ENCODE results near the gene SLC22A17. TPM values are rescaled to one million over a fixed set of nuclear protein-coding genes. Genes with fewer than 3 reads are reported as not detected.

Gene SLC22A17
- total RNA-seq, 1 donor from 2014 or later = 3.7 TPM

DNA sequence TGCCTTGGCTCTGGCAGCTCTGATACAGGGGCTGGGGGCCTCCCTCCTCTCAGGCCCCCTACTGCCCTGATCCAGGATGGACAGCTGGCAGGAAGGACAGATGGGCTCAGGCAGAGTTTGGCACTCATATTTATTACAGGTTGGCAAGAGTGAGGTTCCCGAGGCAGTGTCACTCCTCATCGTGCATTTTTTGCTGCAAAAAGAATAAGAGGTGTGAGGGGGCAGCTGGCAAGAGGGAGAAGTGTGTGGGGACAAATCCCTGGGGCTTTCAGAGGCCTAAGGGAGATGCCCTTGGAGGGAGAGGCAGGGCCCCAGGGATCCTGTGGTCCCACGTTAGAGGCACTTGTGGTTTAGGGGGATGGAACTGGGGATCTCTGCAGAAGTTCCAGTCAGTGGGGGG lies 29.2 kb upstream of the SLC22A17 start:
- DNase-seq = no peak

DNA sequence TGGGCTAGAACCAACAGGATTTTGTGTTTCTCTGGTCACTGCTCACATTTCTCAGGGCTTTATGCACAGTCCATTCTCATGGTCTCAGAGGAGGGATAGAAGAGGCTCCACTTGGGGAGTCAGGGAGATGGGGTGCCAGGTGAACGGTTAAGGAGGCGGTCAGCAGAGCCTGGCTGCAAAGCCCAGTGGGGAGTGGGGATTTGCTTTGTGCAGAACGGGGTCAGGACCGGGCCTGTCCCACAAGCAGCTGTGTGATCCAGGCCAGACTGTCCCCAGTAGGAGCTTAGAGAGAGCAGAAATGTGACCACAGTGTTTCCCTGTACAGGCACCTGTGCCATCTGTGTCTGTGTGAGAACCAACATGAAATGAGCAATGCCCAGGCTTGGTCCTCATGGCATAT lies 28.3 kb upstream of the SLC22A17 start:
- no peak for DNase-seq

DNA sequence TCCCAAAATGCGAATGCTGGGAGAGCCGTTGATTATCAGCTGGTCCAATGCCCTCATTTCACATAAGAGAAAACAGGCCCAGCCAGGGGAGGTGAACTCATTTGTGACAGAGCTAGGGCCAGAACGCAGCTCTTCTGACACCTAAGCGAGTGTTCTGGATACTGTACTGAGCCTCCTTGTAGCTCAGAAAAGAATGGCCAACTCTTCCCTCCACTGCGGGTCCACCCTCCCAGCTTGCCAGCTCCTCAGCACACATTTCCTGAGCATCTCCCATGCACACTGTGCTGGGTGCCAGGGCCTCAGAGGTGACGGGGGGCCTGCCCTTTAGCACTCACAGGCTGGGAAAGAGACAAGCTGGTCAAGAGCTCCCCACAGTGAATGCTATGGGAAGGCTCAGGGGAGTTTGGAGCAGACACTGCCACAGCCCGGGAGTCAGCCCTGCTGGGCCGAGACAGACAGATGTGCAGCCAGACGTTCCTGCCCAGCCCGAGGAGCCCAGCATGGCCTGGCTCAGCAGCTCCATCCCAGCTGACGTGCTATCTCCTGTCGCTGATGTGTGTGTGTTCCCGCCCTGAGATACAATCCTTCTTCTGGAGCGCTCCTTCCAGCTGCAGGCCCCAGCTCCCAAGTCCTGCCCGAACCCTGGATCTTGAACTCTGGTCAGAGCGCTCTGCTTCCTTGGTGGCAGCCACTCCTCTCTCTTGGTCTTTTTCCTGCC lies 27.7 kb upstream of the SLC22A17 start:
- no peak for DNase-seq

DNA sequence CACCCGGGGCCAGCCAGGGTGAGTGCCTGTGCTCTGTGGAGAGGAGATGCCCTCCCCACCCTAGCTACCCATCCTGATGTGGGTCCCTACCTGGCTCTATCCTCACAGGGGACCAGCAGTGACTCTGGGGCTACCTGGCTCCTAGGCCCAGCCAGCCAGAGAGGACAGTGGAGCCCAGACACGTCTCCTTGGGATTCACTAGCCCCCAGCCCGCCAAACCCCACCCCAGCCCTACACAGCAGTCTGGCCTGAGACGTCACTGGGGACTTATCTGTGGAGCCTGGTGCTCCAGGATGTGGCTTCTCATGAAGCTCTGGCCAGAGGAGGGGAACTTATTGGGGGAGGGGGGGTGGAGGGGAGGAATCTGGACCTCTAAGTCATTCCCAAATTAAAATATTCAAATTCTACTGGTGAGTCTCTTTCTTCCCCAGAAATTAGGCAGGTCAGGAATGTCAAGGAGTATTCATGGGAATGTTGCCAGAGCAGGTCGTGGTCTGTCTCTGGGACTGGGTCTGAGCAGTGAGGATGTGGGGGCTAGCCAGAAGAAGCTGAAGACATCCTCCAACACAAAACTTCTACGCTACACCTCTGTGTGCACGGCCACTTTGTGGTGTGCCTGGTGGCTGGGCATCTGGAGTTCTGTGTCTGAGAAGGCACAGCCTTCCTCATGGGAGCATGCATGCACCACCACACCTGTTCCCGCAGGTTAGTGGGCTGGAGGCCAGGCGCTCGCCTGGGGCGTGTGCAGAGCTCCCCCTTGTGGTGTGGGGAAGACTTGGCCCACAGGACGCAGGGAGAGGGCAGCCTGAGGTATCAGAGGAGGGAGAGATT lies 26.9 kb upstream of the SLC22A17 start:
- peak; percentile 67 for DNase-seq

DNA sequence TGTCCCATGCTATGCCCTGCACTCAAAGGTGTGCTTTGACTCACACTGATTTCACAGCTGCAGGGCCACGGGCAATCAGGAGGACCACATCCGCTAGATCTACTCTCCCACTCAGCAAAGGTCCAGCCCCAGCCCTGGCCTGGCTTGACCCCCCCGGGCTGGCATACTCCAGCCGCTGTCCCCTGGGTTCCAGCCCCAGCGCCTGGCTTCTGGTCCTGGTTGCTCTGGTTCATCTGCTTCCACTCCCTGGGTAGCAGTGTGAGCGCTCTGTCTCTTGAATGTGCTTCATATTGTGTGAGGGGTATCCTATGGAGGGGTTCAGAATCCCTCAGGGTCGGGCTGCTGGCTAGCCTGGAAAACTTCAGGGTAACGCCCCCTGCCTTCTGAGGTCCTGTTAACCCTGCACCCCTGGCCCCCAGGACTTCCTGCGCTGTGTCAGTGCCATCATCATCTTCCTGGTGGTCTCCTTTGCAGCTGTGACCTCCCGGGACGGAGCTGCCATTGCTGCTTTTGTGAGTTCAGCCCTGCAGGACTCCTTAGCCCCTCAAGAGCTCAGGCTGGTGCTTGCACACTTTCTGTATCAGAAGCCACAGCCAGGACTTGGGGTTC lies 26.0 kb upstream of the SLC22A17 start:
- no peak for DNase-seq

DNA sequence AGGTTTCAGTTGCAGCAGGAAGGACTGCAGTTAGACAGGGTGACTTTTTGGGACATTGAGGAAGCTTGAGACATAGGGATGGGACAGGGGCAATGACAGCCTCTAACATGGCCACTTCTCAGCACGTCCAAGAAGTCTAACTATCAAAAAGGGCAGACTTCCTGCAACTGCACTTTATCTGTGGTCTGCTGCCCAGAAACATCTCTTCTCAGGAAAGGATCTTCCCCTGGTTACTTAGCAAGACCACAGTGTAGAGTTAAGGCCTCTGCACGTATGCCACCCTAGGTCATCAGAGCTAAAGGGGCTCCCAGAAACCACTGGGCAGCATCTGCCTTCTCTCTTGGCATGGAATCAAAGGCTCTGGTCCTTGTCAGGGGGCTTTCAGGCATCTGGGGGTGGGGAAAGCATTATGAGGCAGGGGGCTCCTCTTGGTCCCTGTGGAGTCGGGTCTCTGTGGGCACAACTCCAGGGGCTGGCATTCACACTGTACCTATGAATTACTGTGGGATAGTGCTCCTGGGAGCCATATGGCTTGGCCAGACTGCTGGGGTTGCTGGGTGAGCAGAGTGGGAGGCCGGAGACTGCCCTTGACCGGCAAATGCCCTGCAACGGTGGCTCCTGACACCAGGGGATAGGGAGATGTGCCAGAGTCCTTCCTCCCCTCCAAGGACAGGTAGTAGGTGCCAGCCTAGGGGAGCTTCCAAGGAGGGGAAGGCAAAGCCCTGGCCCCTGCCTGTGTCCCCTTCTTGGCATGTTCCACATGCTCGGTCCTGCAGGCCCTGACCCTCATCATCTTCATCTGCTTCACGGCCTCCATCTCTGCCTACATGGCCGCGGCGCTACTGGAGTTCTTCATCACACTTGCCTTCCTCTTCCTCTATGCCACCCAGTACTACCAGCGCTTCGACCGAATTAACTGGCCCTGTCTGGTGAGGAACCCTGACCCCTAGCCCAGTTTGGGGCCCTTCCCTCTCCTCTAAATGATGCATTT lies 25.2 kb upstream of the SLC22A17 start:
- DNase-seq = no peak

DNA sequence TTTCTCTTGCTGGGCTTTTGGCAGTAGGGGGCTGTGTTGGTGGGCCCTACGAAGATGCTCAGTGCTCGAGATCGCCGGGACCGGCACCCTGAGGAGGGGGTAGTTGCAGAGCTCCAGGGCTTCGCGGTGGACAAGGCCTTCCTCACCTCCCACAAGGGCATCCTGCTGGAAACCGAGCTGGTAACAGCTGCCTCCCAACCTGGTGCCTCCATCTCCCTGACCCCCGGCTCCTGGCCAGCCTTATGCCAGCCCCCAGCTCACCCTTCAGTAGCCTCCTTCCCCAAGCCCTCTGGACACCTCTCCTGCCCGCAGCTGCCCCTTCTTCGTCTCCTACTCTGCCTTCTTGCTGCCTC lies 24.5 kb upstream of the SLC22A17 start:
- no peak for DNase-seq

DNA sequence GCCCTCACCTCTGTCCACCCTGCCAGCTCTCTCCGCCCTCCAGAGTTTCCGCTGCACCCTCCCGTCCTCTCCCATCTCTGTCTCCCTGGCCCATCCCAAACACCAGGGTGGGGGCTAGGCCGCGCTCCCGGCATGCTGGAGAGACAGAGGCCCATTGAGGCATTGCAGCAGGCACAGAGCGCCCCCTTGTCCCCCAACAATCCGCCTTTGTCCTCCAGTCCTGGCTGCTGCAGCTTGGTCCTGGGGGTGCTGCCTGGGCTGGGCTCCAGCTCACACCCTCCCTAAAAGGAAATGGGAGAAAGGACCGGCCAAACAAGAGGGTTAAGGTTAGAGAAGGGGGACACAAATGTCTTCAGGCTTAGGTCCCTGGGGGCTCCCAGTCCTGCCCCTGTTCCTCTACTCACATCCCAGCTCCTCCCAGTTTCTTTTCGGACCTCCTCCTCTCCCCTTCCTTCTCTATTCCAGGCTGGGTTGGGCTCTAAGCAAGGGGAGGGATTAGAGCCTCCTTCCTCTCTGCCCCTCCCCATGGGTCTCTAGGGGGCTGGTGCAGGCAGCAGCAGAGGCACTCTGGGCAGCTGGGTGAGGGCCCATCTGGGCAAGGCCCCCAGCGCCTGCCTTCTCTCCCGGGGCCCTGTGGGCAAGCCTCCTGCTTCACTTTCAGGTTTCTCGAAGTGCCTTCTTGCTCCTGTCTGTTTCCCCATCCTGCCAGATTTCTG lies 24.0 kb upstream of the SLC22A17 start, which contains the start of gene CMTM5:
Gene CMTM5 (plus strand): TSS at position 565 of the 716 bp plus-strand sequence. CDS start 206 bp downstream, outside the sequence.
- DNase-seq = no peak

DNA sequence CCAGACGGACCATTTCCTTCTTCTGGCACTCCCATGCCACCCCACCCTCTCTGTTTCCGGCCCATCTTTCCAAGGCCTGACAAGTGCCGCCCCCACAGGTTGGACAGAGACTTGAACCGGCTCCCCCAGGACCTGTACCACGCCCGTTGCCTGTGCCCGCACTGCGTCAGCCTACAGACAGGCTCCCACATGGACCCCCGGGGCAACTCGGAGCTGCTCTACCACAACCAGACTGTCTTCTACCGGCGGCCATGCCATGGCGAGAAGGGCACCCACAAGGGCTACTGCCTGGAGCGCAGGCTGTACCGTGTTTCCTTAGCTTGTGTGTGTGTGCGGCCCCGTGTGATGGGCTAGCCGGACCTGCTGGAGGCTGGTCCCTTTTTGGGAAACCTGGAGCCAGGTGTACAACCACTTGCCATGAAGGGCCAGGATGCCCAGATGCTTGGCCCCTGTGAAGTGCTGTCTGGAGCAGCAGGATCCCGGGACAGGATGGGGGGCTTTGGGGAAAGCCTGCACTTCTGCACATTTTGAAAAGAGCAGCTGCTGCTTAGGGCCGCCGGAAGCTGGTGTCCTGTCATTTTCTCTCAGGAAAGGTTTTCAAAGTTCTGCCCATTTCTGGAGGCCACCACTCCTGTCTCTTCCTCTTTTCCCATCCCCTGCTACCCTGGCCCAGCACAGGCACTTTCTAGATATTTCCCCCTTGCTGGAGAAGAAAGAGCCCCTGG lies 23.0 kb upstream of the SLC22A17 start:
- no peak for DNase-seq

DNA sequence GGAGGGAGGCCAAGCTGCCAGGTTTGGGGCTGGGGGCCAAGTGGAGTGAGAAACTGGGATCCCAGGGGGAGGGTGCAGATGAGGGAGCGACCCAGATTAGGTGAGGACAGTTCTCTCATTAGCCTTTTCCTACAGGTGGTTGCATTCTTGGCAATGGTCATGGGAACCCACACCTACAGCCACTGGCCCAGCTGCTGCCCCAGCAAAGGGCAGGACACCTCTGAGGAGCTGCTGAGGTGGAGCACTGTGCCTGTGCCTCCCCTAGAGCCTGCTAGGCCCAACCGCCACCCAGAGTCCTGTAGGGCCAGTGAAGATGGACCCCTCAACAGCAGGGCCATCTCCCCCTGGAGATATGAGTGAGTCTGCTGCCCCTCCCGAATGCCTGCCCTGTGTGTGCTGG lies 20.4 kb upstream of the SLC22A17 start:
- no peak for DNase-seq

DNA sequence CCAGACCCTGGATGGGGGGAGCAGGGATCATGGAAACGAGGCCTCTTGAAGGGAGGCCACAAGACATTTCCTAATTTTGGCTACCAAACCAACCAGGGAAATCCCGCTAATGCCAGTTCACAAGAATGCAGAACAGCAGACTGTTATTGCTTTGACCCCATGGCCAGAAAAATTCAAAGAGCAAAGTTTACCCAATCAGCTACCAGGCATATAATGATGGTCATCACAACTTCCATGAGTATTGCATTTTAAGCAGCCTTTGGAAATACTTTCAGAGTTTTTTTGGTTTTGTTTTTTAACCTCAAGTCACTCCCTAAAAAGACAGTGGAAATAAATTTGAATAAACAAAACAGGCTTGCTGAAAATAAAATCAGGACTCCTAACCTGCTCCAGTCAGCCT lies 19.8 kb upstream of the SLC22A17 start, which contains the start of gene IL25:
Gene IL25 (plus strand): TSS at position 301 of the 400 bp plus-strand sequence.
- no peak for DNase-seq

DNA sequence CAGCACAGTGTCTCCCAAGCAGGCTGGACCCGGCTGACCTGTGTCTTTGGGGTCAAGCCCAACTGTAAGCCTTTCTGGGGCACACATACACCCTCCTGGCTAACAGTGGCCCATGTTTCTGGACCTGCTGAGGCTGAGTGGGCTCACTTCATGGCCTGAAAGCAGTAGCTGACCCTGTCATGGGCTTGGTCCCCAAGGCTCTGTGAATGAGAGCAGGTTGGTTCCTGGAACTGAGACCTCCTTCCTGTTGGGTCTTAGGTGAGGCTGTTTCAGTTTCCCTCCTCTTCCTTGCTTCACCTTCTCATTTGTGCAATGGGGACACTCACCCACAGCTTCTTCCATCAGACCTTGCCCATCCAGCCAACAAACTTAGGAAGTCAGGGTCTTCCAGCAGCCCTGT lies 19.2 kb upstream of the SLC22A17 start:
- no peak for DNase-seq

DNA sequence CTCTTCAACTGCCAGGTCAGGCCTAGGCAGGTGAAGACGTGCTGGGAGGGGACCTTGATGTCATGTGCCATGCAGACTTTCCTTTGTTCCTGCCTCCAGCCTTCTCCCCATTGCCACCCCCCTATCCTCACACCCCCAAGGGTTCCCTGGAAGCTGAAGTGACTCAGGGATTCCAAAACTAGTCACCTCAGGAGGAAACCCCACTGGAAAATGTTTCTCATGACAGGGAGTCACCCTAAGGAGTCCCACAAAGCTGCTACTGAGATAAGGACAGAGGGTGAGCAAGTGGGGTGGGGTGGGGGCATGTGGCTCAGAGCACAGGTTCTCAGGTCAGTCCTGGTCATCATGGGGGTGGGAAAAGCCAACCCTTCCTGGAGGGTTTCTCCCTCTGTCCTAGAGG lies 17.5 kb upstream of the SLC22A17 start:
- no peak for DNase-seq

DNA sequence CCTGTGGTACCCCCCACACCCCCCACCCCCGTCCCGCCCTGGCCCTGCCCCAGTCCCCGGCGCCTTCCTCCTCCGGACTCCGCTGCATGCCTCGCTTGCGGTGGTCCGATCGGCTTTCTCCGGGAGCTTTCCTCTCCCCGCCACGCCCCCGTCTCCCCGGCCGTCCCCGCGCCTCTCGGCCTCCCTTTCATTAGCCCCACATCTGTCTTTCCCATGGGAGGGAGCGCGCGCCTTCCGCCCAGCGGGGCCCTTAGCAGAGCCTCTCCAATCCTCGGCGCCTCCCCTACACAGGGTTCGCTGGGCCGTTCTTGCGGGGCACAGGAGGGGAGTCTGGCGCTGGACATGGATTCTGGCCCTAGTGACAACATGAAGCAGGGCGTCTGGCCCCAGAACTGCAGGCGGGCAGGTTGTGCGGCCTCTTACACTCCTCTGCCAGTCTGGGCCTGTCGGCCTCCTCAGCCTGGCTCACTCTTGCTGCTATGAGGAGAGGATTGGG lies 13.8 kb upstream of the SLC22A17 start:
- DNase-seq = no peak

DNA sequence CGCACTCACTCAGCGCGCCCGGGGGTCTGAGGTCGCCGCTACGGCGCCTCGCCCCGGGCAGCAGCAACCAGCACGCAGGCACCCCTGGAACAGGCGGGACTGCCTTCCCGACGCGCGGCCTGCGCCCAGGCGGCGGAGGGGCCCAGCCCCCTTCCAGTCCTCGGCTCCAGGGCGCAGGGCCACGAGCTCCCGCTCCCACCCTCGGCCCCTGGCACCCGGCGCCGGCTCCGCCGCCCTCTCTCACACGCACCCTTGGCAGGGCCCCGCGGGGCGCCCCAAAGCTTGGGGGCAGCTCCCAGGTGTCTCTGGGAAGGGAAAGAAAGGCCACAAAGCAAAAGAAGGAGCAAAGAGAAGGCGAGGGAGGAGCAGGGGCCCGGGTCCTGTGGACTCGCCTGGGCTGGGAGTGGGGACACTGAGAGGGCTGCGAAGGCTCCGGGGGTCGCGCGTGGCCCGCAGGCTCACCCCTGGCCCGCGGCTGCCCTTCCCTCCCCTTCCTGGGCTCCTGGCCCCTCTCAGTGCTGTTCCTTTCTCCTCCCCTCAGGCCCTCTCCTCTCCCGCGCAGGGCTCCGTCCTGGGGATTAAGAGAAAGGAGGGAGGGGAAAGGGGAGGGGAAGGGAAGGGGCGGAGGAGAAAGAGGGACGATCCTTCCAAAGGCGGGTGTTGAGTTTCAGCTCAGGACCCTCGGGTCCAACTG lies 13.2 kb upstream of the SLC22A17 start:
- DNase-seq = no peak

DNA sequence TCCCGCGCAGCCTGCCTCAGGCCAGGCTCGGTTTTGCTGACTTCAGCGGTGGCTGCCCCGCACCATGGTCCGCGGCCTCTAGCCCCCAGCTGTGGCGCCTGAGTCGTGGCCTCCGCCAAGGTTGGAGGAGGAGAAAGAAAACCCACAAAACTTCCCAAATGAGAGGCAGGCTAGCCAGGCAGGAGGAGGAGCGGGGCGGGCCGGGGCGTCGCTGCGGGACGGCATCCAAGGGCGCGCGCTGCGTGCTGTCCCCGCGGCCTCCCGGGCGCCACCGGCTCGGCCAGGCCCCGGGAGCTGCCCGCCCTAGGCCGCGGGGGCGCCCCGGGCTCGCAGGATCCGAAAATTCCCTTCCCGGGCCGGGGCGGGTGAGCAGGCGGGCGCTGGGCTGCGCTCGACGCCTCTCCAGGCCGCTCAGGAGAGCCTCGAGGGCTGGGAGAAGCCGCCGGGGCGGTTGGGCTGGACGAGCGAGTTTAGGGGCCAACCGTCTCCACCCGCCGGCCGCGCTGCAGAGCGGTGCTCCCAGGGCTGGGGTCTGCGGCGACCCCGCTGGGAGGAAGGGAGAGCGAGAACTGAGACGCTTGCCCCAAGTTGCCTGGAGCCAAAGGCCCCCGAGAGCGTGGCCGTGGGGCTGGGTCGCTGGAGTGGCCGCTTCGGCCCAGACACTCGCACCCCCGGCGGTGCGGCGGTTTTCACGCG lies 12.5 kb upstream of the SLC22A17 start, which contains the start of gene EFS:
Gene EFS (minus strand): TSS at position 137 of the 696 bp plus-strand sequence. CDS start 147 bp downstream, outside the sequence.
- no peak for DNase-seq

DNA sequence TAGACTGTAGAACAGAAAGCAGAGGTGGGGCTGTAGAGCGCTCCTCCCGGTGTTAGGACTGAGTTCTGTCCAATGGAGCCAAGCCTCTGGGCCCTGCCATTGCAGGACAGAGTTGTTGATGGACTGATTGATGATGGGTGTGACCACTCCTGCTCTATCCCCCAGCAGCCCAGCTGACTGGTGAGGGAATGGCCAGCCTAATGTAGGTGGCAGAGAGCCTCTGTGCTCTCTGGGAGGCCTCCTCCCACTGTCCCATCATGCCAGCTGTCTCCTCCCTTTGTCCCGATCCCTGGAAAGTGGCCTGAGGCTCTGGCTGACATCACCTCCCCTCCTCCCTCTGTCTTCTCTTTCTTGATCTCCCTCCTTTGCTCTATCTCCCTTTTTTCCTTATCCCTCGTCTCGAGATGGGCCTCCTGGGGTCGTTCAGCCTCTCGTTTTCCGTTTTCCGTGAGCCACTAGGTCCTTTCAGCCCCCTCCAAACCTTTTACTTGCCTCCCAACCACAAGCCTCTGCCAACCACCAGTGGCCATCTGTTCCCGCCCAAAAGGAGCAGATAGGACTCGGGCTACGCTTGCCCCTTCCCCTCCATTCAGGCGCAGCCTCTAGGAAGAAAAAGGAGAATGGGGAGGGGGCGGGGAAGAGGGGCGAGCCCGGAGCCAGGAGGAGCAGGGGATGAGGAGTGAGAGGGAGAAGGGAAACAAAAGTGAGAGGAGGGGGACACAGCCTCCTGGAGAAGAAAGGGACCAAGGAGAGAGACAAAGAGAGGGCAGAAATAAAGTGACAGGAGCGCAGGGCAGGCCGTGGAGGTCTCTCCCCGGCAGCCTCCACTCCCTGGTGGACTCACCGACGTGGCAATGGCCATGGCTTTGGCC lies 11.7 kb upstream of the SLC22A17 start:
- no peak for DNase-seq

DNA sequence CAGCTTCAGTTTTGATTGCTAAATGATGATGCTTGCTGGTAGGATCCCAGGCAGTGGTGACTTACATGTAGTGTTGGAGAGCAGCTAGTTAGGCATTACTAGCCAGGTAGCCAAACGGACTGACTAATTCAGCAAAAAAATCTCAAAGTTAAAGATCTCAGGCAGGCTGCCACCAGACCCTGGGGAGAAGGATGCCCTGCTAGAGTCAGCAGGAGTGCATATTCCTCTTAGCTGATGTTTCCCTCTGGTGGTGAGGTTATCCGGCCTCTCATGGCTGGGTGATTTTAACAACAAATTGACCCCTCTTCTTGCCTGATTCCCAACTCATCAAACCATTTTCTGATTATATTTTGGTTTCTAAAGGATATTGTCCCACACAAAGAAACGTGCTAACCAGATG lies 9.5 kb upstream of the SLC22A17 start:
- DNase-seq = no peak

Measured in dermis blood vessel endothelial cell (primary cell).